ENCODE data around the gene ADCY4.
A peak's percentile ranks its signal among the peaks of the same experiment; 100 is the strongest.

The ADCY4 gene

GRCh38 chr14:24337144-24337823, 2.4 kb upstream of the ADCY4 start:
- Histone ChIP-seq H3K4me1 (ENCODE audit: insufficient read depth, insufficient read length) (no peaks in the 10 kb centered on the region), H3K9ac (ENCODE audit: insufficient read length, low read depth) (no peak overlapping the region), H3K9me3 (ENCODE audit: insufficient read depth, low read length) (no peaks in the 10 kb centered on the region), H3K4me3 (ENCODE audit: insufficient read length, low read depth) (no peak overlapping the region), H3K36me3 (ENCODE audit: insufficient read depth, insufficient read length, low read length) (no peaks in the 10 kb centered on the region), H3K27me3 (ENCODE audit: insufficient read depth, insufficient read length) (peaks cover 39% of the 10 kb centered on the region)
- DNase-seq (ENCODE audit: low read depth, low spot score) = no peak
- TF ChIP-seq SUZ12 (IDR thresholded peaks at IDR 0.05; ENCODE audit: extremely low read depth, insufficient read depth, insufficient read length) = no peak
- TF ChIP-seq ZNF274 (IDR thresholded peaks at IDR 0.05; ENCODE audit: low read depth, low read length) = no peak
- TF ChIP-seq YY1 (IDR thresholded peaks at IDR 0.05; ENCODE audit: insufficient read depth, insufficient read length) = no peak

DNA sequence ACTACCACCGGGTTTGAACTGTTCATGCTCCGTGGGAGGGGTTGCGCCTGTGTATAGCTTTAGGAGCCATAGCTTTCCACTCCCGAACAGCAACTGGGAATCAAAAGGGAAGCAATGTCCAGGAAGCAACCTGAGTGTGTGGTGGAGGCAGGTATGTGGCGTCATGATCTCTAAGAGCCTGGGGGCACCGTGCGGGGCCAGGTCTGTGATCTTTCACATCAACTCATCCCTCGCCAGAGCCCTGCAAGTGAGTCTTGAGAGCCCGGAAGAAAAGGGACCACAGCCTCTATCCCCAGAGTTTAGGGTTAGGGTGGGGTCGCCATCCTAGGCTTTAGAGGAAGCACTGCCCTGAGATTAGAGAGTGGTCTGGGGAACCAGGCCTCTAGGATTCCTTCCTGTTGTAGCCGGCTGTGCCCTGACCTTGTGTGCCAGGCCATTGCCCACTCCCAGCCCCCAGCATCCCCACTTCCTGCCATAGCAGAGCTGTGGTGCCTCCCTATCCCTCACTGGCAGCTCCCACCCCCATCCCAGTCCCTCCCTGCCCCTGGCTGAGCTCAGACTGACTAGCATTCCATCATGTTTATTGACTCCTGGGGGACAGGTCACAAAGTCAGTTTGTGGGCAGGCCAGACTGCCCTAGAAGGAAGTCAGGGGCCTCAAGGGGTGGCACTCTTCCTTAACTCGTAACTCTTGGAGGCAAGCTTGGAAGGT, 745 bp upstream of the ADCY4 start:
- Histone ChIP-seq H3K9ac (ENCODE audit: insufficient read length, low read depth) (no peak overlapping the region), H3K9me3 (ENCODE audit: insufficient read depth, low read length) (no peaks in the 10 kb centered on the region), H3K36me3 (ENCODE audit: insufficient read depth, insufficient read length, low read length) (no peaks in the 10 kb centered on the region), H3K4me3 (ENCODE audit: insufficient read length, low read depth) (no peak overlapping the region), H3K4me1 (ENCODE audit: insufficient read depth, insufficient read length) (no peaks in the 10 kb centered on the region), H3K27me3 (ENCODE audit: insufficient read depth, insufficient read length) (peaks cover 53% of the 10 kb centered on the region)
- TF ChIP-seq YY1 (IDR thresholded peaks at IDR 0.05; ENCODE audit: insufficient read depth, insufficient read length) (no peak), SUZ12 (IDR thresholded peaks at IDR 0.05; ENCODE audit: extremely low read depth, insufficient read depth, insufficient read length) (no peak), ZNF274 (IDR thresholded peaks at IDR 0.05; ENCODE audit: low read depth, low read length) (no peak)
- no peak for DNase-seq (ENCODE audit: low read depth, low spot score)

DNA sequence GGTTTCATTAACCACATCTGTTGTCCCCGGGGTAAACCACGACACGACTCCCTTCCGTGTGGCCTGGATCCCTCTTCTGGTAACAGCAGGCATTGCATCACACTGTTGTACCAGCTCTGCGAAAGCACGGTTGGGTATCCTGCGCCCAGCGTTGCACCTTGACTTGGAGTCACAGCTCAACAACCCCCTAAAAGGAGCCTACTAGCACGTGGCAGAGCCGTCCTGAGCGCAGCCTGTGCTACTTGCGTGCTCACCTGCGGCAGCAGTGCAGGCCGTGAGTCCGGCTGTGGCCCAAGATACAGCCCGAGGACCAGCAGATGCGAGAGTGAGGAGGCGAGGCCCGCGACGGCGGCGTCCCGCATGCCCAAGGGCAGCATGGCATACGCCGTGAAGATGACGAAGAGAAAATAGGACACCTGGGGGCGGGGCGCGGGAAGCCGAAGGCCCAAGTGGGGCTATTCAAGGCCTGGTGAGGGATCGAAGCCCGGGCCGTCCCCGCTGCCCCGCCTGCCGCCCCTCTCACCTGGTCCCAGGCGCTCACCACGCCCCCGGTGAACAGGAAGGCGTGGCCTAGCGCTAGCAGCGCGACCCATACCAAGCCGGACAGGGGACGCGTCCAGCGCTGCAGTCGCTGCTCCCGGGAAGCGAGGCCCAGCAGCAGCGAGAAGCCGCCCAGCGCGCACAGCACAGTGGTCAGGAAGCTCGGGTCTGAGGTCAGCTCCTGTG, 2.4 kb downstream of the ADCY4 start:
- H3K9ac ChIP-seq (ENCODE audit: insufficient read length, low read depth) = peak overlapping the region; percentile 66
- H3K36me3 ChIP-seq (ENCODE audit: insufficient read depth, insufficient read length, low read length) = no peaks in the 10 kb centered on the region
- peak overlapping the region; percentile 35 for H3K4me3 ChIP-seq (ENCODE audit: insufficient read length, low read depth)
- H3K27me3 ChIP-seq (ENCODE audit: insufficient read depth, insufficient read length) = peaks cover 65% of the 10 kb centered on the region
- TF ChIP-seq ZNF274 (IDR thresholded peaks at IDR 0.05; ENCODE audit: low read depth, low read length) = no peak
- TF ChIP-seq YY1 (IDR thresholded peaks at IDR 0.05; ENCODE audit: insufficient read depth, insufficient read length) = no peak
- no peak for TF ChIP-seq SUZ12 (IDR thresholded peaks at IDR 0.05; ENCODE audit: extremely low read depth, insufficient read depth, insufficient read length)
- H3K4me1 ChIP-seq (ENCODE audit: insufficient read depth, insufficient read length) = no peaks in the 10 kb centered on the region
- DNase-seq (ENCODE audit: low read depth, low spot score) = peak; percentile 30
- no peaks in the 10 kb centered on the region for H3K9me3 ChIP-seq (ENCODE audit: insufficient read depth, low read length)

DNA sequence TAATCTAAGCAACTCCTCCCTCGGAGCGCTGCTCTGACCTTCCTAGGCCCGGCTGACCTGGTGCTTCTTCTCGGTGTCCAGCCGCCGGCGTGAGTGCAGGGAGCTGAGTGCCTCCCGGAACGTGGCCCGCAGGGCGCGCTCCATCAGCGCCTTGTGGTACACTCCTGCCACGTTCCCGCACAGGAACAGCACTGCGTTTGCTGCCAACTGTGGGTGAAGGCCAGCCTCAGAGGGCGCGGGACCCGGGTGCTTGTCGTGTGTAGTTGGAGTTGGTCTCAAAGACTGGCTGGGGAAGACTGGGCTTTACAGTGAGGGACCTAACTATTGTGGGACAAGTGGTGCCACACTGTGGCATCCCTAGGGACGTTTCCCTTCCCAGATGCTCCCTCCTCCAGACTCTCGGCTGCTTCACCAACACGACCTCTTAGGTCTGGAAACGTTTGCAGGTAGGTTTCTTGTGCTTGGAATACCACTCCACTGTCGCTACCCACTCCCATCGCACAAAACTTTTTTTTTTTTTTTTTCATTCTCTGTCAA, 3.1 kb downstream of the ADCY4 start:
- DNase-seq (ENCODE audit: low read depth, low spot score) = no peak
- Histone ChIP-seq H3K4me3 (ENCODE audit: insufficient read length, low read depth) (no peak overlapping the region), H3K36me3 (ENCODE audit: insufficient read depth, insufficient read length, low read length) (no peaks in the 10 kb centered on the region)

GRCh38 chr14:24330973-24331674, 3.7 kb downstream of the ADCY4 start:
- Histone ChIP-seq H3K9ac (ENCODE audit: insufficient read length, low read depth) (no peak overlapping the region), H3K4me1 (ENCODE audit: insufficient read depth, insufficient read length) (no peaks in the 10 kb centered on the region), H3K9me3 (ENCODE audit: insufficient read depth, low read length) (no peaks in the 10 kb centered on the region), H3K4me3 (ENCODE audit: insufficient read length, low read depth) (no peak overlapping the region), H3K36me3 (ENCODE audit: insufficient read depth, insufficient read length, low read length) (no peaks in the 10 kb centered on the region), H3K27me3 (ENCODE audit: insufficient read depth, insufficient read length) (peaks cover 62% of the 10 kb centered on the region)
- DNase-seq (ENCODE audit: low read depth, low spot score) = no peak
- TF ChIP-seq YY1 (IDR thresholded peaks at IDR 0.05; ENCODE audit: insufficient read depth, insufficient read length) = no peak
- no peak for TF ChIP-seq SUZ12 (IDR thresholded peaks at IDR 0.05; ENCODE audit: extremely low read depth, insufficient read depth, insufficient read length)

More for the DNA sequence above, 3.1 kb downstream of the ADCY4 start:
- H3K27me3 ChIP-seq (ENCODE audit: insufficient read depth, insufficient read length) = peaks cover 62% of the 10 kb centered on the region
- no peaks in the 10 kb centered on the region for H3K9me3 ChIP-seq (ENCODE audit: insufficient read depth, low read length)
- no peak for TF ChIP-seq ZNF274 (IDR thresholded peaks at IDR 0.05; ENCODE audit: low read depth, low read length)
- no peak for TF ChIP-seq SUZ12 (IDR thresholded peaks at IDR 0.05; ENCODE audit: extremely low read depth, insufficient read depth, insufficient read length)
- no peak for TF ChIP-seq YY1 (IDR thresholded peaks at IDR 0.05; ENCODE audit: insufficient read depth, insufficient read length)
- H3K9ac ChIP-seq (ENCODE audit: insufficient read length, low read depth) = no peak overlapping the region
- no peaks in the 10 kb centered on the region for H3K4me1 ChIP-seq (ENCODE audit: insufficient read depth, insufficient read length)

DNA sequence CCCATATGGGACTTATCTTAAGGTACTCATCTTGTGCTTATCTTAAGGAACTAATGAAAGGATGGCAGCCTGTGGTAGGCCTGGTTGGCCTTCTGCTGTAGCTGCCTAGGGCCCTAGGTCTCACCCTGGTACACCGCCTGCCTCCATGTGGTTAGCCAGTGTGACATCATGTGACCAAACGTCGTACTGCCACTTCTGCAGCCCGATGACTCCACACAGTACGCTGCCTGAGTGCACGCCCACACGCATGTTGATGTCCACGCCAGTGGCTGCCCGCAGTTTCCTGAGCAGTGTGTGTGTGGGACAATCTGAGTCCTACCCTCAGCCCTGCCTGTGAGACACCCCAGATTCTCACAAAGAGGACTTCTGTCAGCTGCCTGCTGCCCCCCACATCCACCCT, 5.1 kb downstream of the ADCY4 start:
- no peak for TF ChIP-seq YY1 (IDR thresholded peaks at IDR 0.05; ENCODE audit: insufficient read depth, insufficient read length)
- TF ChIP-seq ZNF274 (IDR thresholded peaks at IDR 0.05; ENCODE audit: low read depth, low read length) = no peak
- TF ChIP-seq SUZ12 (IDR thresholded peaks at IDR 0.05; ENCODE audit: extremely low read depth, insufficient read depth, insufficient read length) = no peak
- no peak overlapping the region for H3K9ac ChIP-seq (ENCODE audit: insufficient read length, low read depth)

More for the DNA sequence above, 5.1 kb downstream of the ADCY4 start:
- no peaks in the 10 kb centered on the region for H3K36me3 ChIP-seq (ENCODE audit: insufficient read depth, insufficient read length, low read length)
- H3K27me3 ChIP-seq (ENCODE audit: insufficient read depth, insufficient read length) = peaks cover 49% of the 10 kb centered on the region
- H3K9me3 ChIP-seq (ENCODE audit: insufficient read depth, low read length) = no peaks in the 10 kb centered on the region
- DNase-seq (ENCODE audit: low read depth, low spot score) = no peak
- H3K4me3 ChIP-seq (ENCODE audit: insufficient read length, low read depth) = no peak overlapping the region
- no peaks in the 10 kb centered on the region for H3K4me1 ChIP-seq (ENCODE audit: insufficient read depth, insufficient read length)

Measured in NT2/D1 (cell line).